WTC11 (cell line): ENCODE data around the gene DHFR2.

ENCODE experiments used
- ATF3 ChIP-seq: sonication (generic); formaldehyde crosslinking; conservative IDR thresholded peaks from 2 replicates; pipeline ENCODE4 v1.8.1; 2022; ENCODE audit warnings: mild to moderate bottlenecking, missing genetic modification reagents
- CTCF ChIP-seq: fragments of 200-600 bp; IDR thresholded peaks from 2 replicates; pipeline ENCODE4 v1.8.0; 2022; ENCODE audit warnings: antibody characterized with exemption
- FOXJ3 ChIP-seq: sonication (generic); formaldehyde crosslinking; IDR thresholded peaks from 2 replicates; pipeline ENCODE4 v1.9.0; 2021; ENCODE audit warnings: missing genetic modification reagents, mild to moderate bottlenecking, borderline replicate concordance
- GRHL2 ChIP-seq: fragments of 250-450 bp; sonication (Bioruptor Pico); IDR thresholded peaks from 2 replicates; pipeline ENCODE4 v1.8.0; 2022; ENCODE audit warnings: mild to moderate bottlenecking, moderate library complexity; ENCODE audit not compliant: insufficient replicate concordance, severe bottlenecking
- IRF2 ChIP-seq: sonication (generic); formaldehyde crosslinking; IDR thresholded peaks from 2 replicates; pipeline ENCODE4 v1.8.0; 2022; ENCODE audit warnings: low read depth, missing genetic modification reagents, borderline replicate concordance
- MAX ChIP-seq: sonication (generic); formaldehyde crosslinking; IDR thresholded peaks from 2 replicates; pipeline ENCODE4 v1.8.0; 2022; ENCODE audit warnings: mild to moderate bottlenecking, missing genetic modification reagents
- SP1 ChIP-seq: sonication (generic); formaldehyde crosslinking; conservative IDR thresholded peaks from 2 replicates; pipeline ENCODE4 v1.8.1; 2022; ENCODE audit warnings: missing genetic modification reagents
- USF2 ChIP-seq: sonication (generic); formaldehyde crosslinking; IDR thresholded peaks from 2 replicates; pipeline ENCODE4 v1.8.1; 2023; ENCODE audit warnings: mild to moderate bottlenecking, missing genetic modification reagents, moderate library complexity
- ZBTB43 ChIP-seq: sonication (generic); formaldehyde crosslinking; IDR thresholded peaks from 2 replicates; pipeline ENCODE4 v1.8.1; 2023; ENCODE audit warnings: mild to moderate bottlenecking, missing genetic modification reagents
- ZNF138 ChIP-seq: sonication (generic); formaldehyde crosslinking; conservative IDR thresholded peaks from 2 replicates; pipeline ENCODE4 v1.8.1; 2022; ENCODE audit warnings: mild to moderate bottlenecking, moderate library complexity, missing genetic modification reagents

- no peak for TF ChIP-seq SP1 (CRISPR knock-in tag)
- no peak for TF ChIP-seq ZBTB43 (CRISPR knock-in tag)
- TF ChIP-seq USF2 (CRISPR knock-in tag), result no peak
- TF ChIP-seq ZNF138, result no peak
- no peak for TF ChIP-seq IRF2 (CRISPR knock-in tag)
- no peak for TF ChIP-seq GRHL2 (CRISPR knock-in tag)
- TF ChIP-seq CTCF, result no peak
- no peak for TF ChIP-seq MAX
- TF ChIP-seq FOXJ3 (CRISPR knock-in tag), result no peak
- TF ChIP-seq ATF3, result no peak
Measured at GRCh38 chr3:94046533-94046932, 16.2 kb downstream of the DHFR2 start.
